KOPT-K1 (cell line): ENCODE results near the gene GP9.
"Not testable (repeated sequence)": the region's sequence is repeated elsewhere in the genome, so short reads cannot be mapped to it uniquely, and the experiment has no call there.

Experiments used
- H3K27ac ChIP-seq: fragments of 200-600 bp; sonication (generic); 2 replicates; pipeline ENCODE4 v1.5.1; 2016; ENCODE audit warnings: antibody characterized with exemption, mild to moderate bottlenecking, low read depth, low read length; ENCODE audit not compliant: poor library complexity, severe bottlenecking
- H3K36me3 ChIP-seq: fragments of 200-600 bp; sonication (generic); 2 replicates; pipeline ENCODE4 v1.5.1; 2017; ENCODE audit warnings: antibody characterized with exemption, mild to moderate bottlenecking, low read length, moderate library complexity; ENCODE audit not compliant: insufficient read depth
- H3K9me3 ChIP-seq: fragments of 200-600 bp; sonication (generic); 2 replicates; pipeline ENCODE4 v1.5.1; 2017; ENCODE audit warnings: antibody characterized with exemption, low read length, mild to moderate bottlenecking; ENCODE audit not compliant: insufficient read depth, poor library complexity, severe bottlenecking

Gene GP9

GRCh38 chr3:129068291-129068886 lies 7.8 kb downstream of the GP9 start:
- Histone ChIP-seq H3K27ac (no peak overlapping the region), H3K36me3 (no peaks in the 10 kb centered on the region), H3K9me3 (no peaks in the 10 kb centered on the region)

GRCh38 chr3:129069313-129070085 lies 8.9 kb downstream of the GP9 start:
- not testable (repeated sequence) for H3K27ac ChIP-seq

GRCh38 chr3:129070086-129070885 lies 9.7 kb downstream of the GP9 start:
- H3K36me3 ChIP-seq: no peaks in the 10 kb centered on the region
- no peaks in the 10 kb centered on the region for H3K9me3 ChIP-seq
- no peak overlapping the region for H3K27ac ChIP-seq

More at GRCh38 chr3:129069313-129070085, 8.9 kb downstream of the GP9 start:
- not testable (repeated sequence) for H3K9me3 ChIP-seq, H3K36me3 ChIP-seq

GRCh38 chr3:129077222-129077621 lies 16.6 kb downstream of the GP9 start:
- Histone ChIP-seq H3K36me3 (no peaks in the 10 kb centered on the region), H3K9me3 (no peaks in the 10 kb centered on the region), H3K27ac (no peak overlapping the region)

- Histone ChIP-seq H3K9me3 (no peaks in the 10 kb centered on the region), H3K36me3 (no peaks in the 10 kb centered on the region), H3K27ac (no peak overlapping the region)
Observed at GRCh38 chr3:129078510-129078909, 17.9 kb downstream of the GP9 start.

- no peaks in the 10 kb centered on the region for H3K9me3 ChIP-seq
- H3K36me3 ChIP-seq: no peaks in the 10 kb centered on the region
- no peak overlapping the region for H3K27ac ChIP-seq
Observed at GRCh38 chr3:129081503-129081902, 20.9 kb downstream of the GP9 start.

GRCh38 chr3:129082026-129082425 lies 21.4 kb downstream of the GP9 start:
- no peak overlapping the region for H3K27ac ChIP-seq
- H3K9me3 ChIP-seq: no peaks in the 10 kb centered on the region
- no peaks in the 10 kb centered on the region for H3K36me3 ChIP-seq

- Histone ChIP-seq H3K9me3 (no peaks in the 10 kb centered on the region), H3K36me3 (no peaks in the 10 kb centered on the region), H3K27ac (no peak overlapping the region)
Observed at GRCh38 chr3:129084501-129084900, 23.9 kb downstream of the GP9 start.

GRCh38 chr3:129085165-129085715 lies 24.7 kb downstream of the GP9 start:
- Histone ChIP-seq H3K9me3 (no peaks in the 10 kb centered on the region), H3K36me3 (no peaks in the 10 kb centered on the region), H3K27ac (no peak overlapping the region)

GRCh38 chr3:129085818-129086217 lies 25.2 kb downstream of the GP9 start:
- H3K9me3 ChIP-seq: no peaks in the 10 kb centered on the region
- no peaks in the 10 kb centered on the region for H3K36me3 ChIP-seq
- H3K27ac ChIP-seq: no peak overlapping the region

- Histone ChIP-seq H3K9me3 (no peaks in the 10 kb centered on the region), H3K27ac (no peak overlapping the region), H3K36me3 (peaks cover 13% of the 10 kb centered on the region)
Observed at GRCh38 chr3:129087138-129087702, 26.6 kb downstream of the GP9 start.

GRCh38 chr3:129087904-129088303 lies 27.3 kb downstream of the GP9 start:
- H3K36me3 ChIP-seq: peaks cover 15% of the 10 kb centered on the region
- H3K9me3 ChIP-seq, H3K27ac ChIP-seq: not testable (repeated sequence)

- H3K9me3 ChIP-seq, H3K27ac ChIP-seq: not testable (repeated sequence)
- H3K36me3 ChIP-seq: peaks cover 16% of the 10 kb centered on the region
Observed at GRCh38 chr3:129088312-129088711, 27.7 kb downstream of the GP9 start.

- Histone ChIP-seq H3K27ac (no peak overlapping the region), H3K9me3 (no peaks in the 10 kb centered on the region), H3K36me3 (peaks cover 30% of the 10 kb centered on the region)
Observed at GRCh38 chr3:129095285-129095684, 34.7 kb downstream of the GP9 start.

- H3K36me3 ChIP-seq: no peaks in the 10 kb centered on the region
Observed at GRCh38 chr3:129100274-129100673, 39.7 kb downstream of the GP9 start.

More at GRCh38 chr3:129100274-129100673, 39.7 kb downstream of the GP9 start:
- H3K9me3 ChIP-seq: no peaks in the 10 kb centered on the region
- H3K27ac ChIP-seq: no peak overlapping the region
